Cardiac muscle cell (in vitro differentiated cells and primary cell): ENCODE data around the gene TSPAN32. TPM values are rescaled to one million over a fixed set of nuclear protein-coding genes. Genes with fewer than 3 reads are reported as not detected.
A peak's percentile ranks its signal among the peaks of the same experiment; 100 is the strongest.

Experiments used
- DNase-seq, 2 donors: peaks; one replicate each; pipeline versions ENCODE4 v3.0.0 to v3.0.0-alpha.2; 2010 to 2017; ENCODE audit warnings: low read depth in 1 of 2, low spot score in 1 of 2
- H3K27ac ChIP-seq: fragments of 200-600 bp; sonication (generic); 2 replicates; pipeline ENCODE4 v1.5.1; 2016
- H3K27me3 ChIP-seq: fragments of 200-600 bp; sonication (generic); 2 replicates; pipeline ENCODE4 v1.6.0; 2016; ENCODE audit warnings: control low read depth
- H3K36me3 ChIP-seq: fragments of 200-600 bp; sonication (generic); 2 replicates; pipeline ENCODE4 v1.5.1; 2016; ENCODE audit warnings: control low read depth
- H3K4me1 ChIP-seq: fragments of 200-600 bp; sonication (generic); 2 replicates; pipeline ENCODE4 v1.8.1; 2017; ENCODE audit warnings: low read depth, mild to moderate bottlenecking, mixed run types
- H3K4me3 ChIP-seq: fragments of 200-600 bp; sonication (generic); 2 replicates; pipeline ENCODE4 v1.5.1; 2016; ENCODE audit warnings: mild to moderate bottlenecking
- H3K9me3 ChIP-seq: fragments of 200-600 bp; sonication (generic); 2 replicates; pipeline ENCODE4 v1.5.1; 2017; ENCODE audit warnings: low read depth, mild to moderate bottlenecking, control low read depth
- CTCF ChIP-seq: IDR thresholded peaks from 2 replicates; pipeline ENCODE4 v1.5.1; 2012; ENCODE audit warnings: low read depth, mild to moderate bottlenecking, low read length
- polyA plus RNA-seq: library from polyadenylated mRNA; unstranded; fragments of >200 nt; fragmentation: Nextera tagmentation; extraction: Ambion mirVana; gene quantifications from 2 replicates; pipeline ENCODE4 v1.2.1, GENCODE V29; 2016
- total RNA-seq: library from RNA; depleted of rRNA; stranded (reverse); fragments of >200 nt; gene quantifications from 2 replicates; pipeline ENCODE4 v1.2.3, GENCODE V29; 2016

Gene TSPAN32
- total and polyA plus RNA-seq, 2 experiments from 2014 or later: 22.0 to 24.8 TPM

- DNase-seq: no peak
- H3K9me3 ChIP-seq: no peaks in the 10 kb centered on the region
- no peaks in the 10 kb centered on the region for H3K36me3 ChIP-seq
- H3K4me1 ChIP-seq: peaks cover 7% of the 10 kb centered on the region
- H3K27me3 ChIP-seq: no peaks in the 10 kb centered on the region
- no peak overlapping the region for H3K4me3 ChIP-seq
- no peak for TF ChIP-seq CTCF
- no peak overlapping the region for H3K27ac ChIP-seq
Measured at GRCh38 chr11:2319791-2320472, 18.1 kb downstream of the TSPAN32 start.

GRCh38 chr11:2320568-2321310 lies 18.9 kb downstream of the TSPAN32 start:
- Histone ChIP-seq H3K4me1 (no peaks in the 10 kb centered on the region), H3K4me3 (no peak overlapping the region), H3K27me3 (no peaks in the 10 kb centered on the region), H3K36me3 (no peaks in the 10 kb centered on the region), H3K9me3 (no peaks in the 10 kb centered on the region), H3K27ac (no peak overlapping the region)
- no peak for DNase-seq
- no peak for TF ChIP-seq CTCF

- no peak for DNase-seq
- Histone ChIP-seq H3K27ac (no peak overlapping the region), H3K4me1 (no peaks in the 10 kb centered on the region), H3K27me3 (no peaks in the 10 kb centered on the region), H3K4me3 (no peak overlapping the region), H3K36me3 (no peaks in the 10 kb centered on the region), H3K9me3 (no peaks in the 10 kb centered on the region)
- TF ChIP-seq CTCF: no peak
Measured at GRCh38 chr11:2321311-2321683, 19.5 kb downstream of the TSPAN32 start.

- Histone ChIP-seq H3K36me3 (no peaks in the 10 kb centered on the region), H3K27ac (no peak overlapping the region), H3K27me3 (no peaks in the 10 kb centered on the region), H3K4me1 (no peaks in the 10 kb centered on the region), H3K9me3 (no peaks in the 10 kb centered on the region), H3K4me3 (no peak overlapping the region)
- DNase-seq: no peak
- no peak for TF ChIP-seq CTCF
Measured at GRCh38 chr11:2325123-2325522, 23.3 kb downstream of the TSPAN32 start.

- peak in 1 of 2 donors; percentile 34 for DNase-seq
- H3K9me3 ChIP-seq: no peaks in the 10 kb centered on the region
- no peak for TF ChIP-seq CTCF
- H3K27me3 ChIP-seq: no peaks in the 10 kb centered on the region
- H3K36me3 ChIP-seq: no peaks in the 10 kb centered on the region
- H3K4me1 ChIP-seq: no peaks in the 10 kb centered on the region
- H3K4me3 ChIP-seq: no peak overlapping the region
- H3K27ac ChIP-seq: no peak overlapping the region
Measured at GRCh38 chr11:2325719-2326118, 23.9 kb downstream of the TSPAN32 start.
